WTC11 (cell line): ENCODE measurements around the gene PON1. TPM values are rescaled to one million over a fixed set of nuclear protein-coding genes. Genes with fewer than 3 reads are reported as not detected.

ENCODE experiments used
- ATAC-seq: fragments of 200-7000 bp; cut with Tn5 transposase; 2 replicates; pipeline ENCODE4 v1.10.0; 2021; ENCODE audit warnings: mild to moderate bottlenecking, moderate library complexity
- CTCF ChIA-PET: fragments of 300-600 bp; sonication (Branson Sonifier 250); formaldehyde crosslinking; loops from one replicate; lab custom pipeline; 2021; ENCODE audit warnings: antibody characterized with exemption; lab: Charles Lee
- POLR2A ChIA-PET: fragments of 350-600 bp; sonication (Branson Sonifier 250); formaldehyde crosslinking; loops from one replicate; lab custom pipeline; 2021; ENCODE audit warnings: antibody characterized with exemption; lab: Charles Lee
- DNase-seq: peaks from one replicate; pipeline ENCODE4 v3.0.0; 2021; ENCODE audit warnings: low spot score
- H3K27ac Mint-ChIP-seq: 2 replicates; pipeline ENCODE4 v1.8.0; 2021; ENCODE audit warnings: mixed read lengths
- H3K27me3 Mint-ChIP-seq: 2 replicates; pipeline ENCODE4 v1.8.0; 2021; ENCODE audit warnings: low read depth, mild to moderate bottlenecking, moderate library complexity, mixed read lengths
- H3K36me3 Mint-ChIP-seq: 2 replicates; pipeline ENCODE4 v1.8.0; 2021; ENCODE audit warnings: mixed read lengths
- H3K4me1 Mint-ChIP-seq: 2 replicates; pipeline ENCODE4 v1.8.0; 2022; ENCODE audit warnings: mixed read lengths
- H3K4me3 Mint-ChIP-seq: 2 replicates; pipeline ENCODE4 v1.8.0; 2021; ENCODE audit warnings: mild to moderate bottlenecking, moderate library complexity, mixed read lengths
- H3K9me3 Mint-ChIP-seq: 2 replicates; pipeline ENCODE4 v1.8.0; 2021; ENCODE audit warnings: mixed read lengths
- CREB1 ChIP-seq: sonication (generic); formaldehyde crosslinking; IDR thresholded peaks from 2 replicates; pipeline ENCODE4 v1.8.0; 2023; ENCODE audit warnings: mild to moderate bottlenecking, missing genetic modification reagents
- ESRRA ChIP-seq: sonication (generic); formaldehyde crosslinking; IDR thresholded peaks from 2 replicates; pipeline ENCODE4 v1.8.1; 2022; ENCODE audit warnings: mild to moderate bottlenecking, missing genetic modification reagents, borderline replicate concordance
- IRF2 ChIP-seq: sonication (generic); formaldehyde crosslinking; IDR thresholded peaks from 2 replicates; pipeline ENCODE4 v1.8.0; 2022; ENCODE audit warnings: low read depth, missing genetic modification reagents, borderline replicate concordance
- TCF7 ChIP-seq: sonication (generic); formaldehyde crosslinking; IDR thresholded peaks from 2 replicates; pipeline ENCODE4 v1.8.0; 2022; ENCODE audit warnings: mild to moderate bottlenecking, low read depth, missing genetic modification reagents, moderate library complexity
- TEAD1 ChIP-seq: sonication (generic); formaldehyde crosslinking; IDR thresholded peaks from 2 replicates; pipeline ENCODE4 v1.8.0; 2022; ENCODE audit warnings: mild to moderate bottlenecking, missing genetic modification reagents
- TP53 ChIP-seq: sonication (generic); formaldehyde crosslinking; IDR thresholded peaks from 2 replicates; pipeline ENCODE4 v1.8.1; 2023; ENCODE audit warnings: mild to moderate bottlenecking, missing genetic modification reagents
- ZNF263 ChIP-seq: sonication (generic); formaldehyde crosslinking; IDR thresholded peaks from 2 replicates; pipeline ENCODE4 v1.8.1; 2022; ENCODE audit warnings: low read depth, mild to moderate bottlenecking, moderate library complexity, missing genetic modification reagents
- total RNA-seq: library from RNA; stranded (reverse); gene quantifications from 3 replicates; pipeline ENCODE4 v1.2.3, GENCODE V29; 2021
- TF ChIP-seq, protein P1 (sequence below): sonication (generic); formaldehyde crosslinking; IDR thresholded peaks from 2 replicates; pipeline ENCODE4 v1.8.0; 2023; ENCODE audit warnings: mild to moderate bottlenecking, missing genetic modification reagents
- TF ChIP-seq, protein P2 (sequence below): sonication (generic); formaldehyde crosslinking; IDR thresholded peaks from 2 replicates; pipeline ENCODE4 v1.8.0; 2023; ENCODE audit warnings: missing genetic modification reagents
- TF ChIP-seq, protein P3 (sequence below): sonication (generic); formaldehyde crosslinking; conservative IDR thresholded peaks from 2 replicates; pipeline ENCODE4 v1.8.1; 2023; ENCODE audit warnings: mild to moderate bottlenecking, low read depth, missing genetic modification reagents, moderate library complexity
- TF ChIP-seq, protein P4 (sequence below): sonication (generic); formaldehyde crosslinking; IDR thresholded peaks from 2 replicates; pipeline ENCODE4 v1.8.1; 2023; ENCODE audit warnings: mild to moderate bottlenecking, missing genetic modification reagents, borderline replicate concordance
- TF ChIP-seq, protein P5 (sequence below): fragments of 200-600 bp; IDR thresholded peaks from 2 replicates; pipeline ENCODE4 v1.8.0; 2022; ENCODE audit warnings: antibody characterized with exemption
- TF ChIP-seq, protein P6 (sequence below): sonication (generic); formaldehyde crosslinking; IDR thresholded peaks from 2 replicates; pipeline ENCODE4 v1.8.0; 2023; ENCODE audit warnings: missing genetic modification reagents, mild to moderate bottlenecking, borderline replicate concordance
- TF ChIP-seq, protein P7 (sequence below): fragments of 250-450 bp; sonication (Bioruptor Pico); IDR thresholded peaks from 2 replicates; pipeline ENCODE4 v1.9.0; 2021; ENCODE audit warnings: mild to moderate bottlenecking

PON1 gene
- total RNA-seq, 1 experiment from 2014 or later: 0.26 TPM

DNA sequence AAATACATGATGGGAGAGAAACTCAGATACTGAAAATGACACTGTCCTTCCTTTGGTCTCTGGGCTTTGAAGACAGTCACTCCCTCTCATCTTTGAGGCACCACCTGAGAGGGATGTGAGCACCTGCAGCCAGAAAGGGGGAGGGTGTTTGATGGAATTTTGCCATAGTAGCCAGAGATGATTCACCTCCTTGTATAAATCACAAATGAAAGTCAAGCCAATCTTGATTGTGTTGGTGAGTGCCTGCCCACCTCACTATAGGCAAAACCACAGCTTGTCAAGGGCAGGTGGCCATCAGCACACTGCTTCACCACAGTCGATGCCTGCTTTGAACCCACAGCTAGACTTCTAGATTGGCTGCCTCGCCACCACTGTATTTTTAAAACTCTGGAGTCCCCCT, 48.2 kb downstream of the PON1 start:
- ChIA-PET POLR2A (interaction anchor here (0.6 kb wide), 1 partner anchor 18 kb away, joined by 11 read pairs; no protein-coding TSS in a partner anchor), CTCF (interaction anchor here (0.5 to 1.6 kb wide), 2 partner anchors 29 to 201 kb away, joined by 3 to 6 read pairs; no protein-coding TSS in a partner anchor)
- TF ChIP-seq TP53 (CRISPR knock-in tag): no peak
- no peak for TF ChIP-seq TCF7
- TF ChIP-seq, protein P1, sequence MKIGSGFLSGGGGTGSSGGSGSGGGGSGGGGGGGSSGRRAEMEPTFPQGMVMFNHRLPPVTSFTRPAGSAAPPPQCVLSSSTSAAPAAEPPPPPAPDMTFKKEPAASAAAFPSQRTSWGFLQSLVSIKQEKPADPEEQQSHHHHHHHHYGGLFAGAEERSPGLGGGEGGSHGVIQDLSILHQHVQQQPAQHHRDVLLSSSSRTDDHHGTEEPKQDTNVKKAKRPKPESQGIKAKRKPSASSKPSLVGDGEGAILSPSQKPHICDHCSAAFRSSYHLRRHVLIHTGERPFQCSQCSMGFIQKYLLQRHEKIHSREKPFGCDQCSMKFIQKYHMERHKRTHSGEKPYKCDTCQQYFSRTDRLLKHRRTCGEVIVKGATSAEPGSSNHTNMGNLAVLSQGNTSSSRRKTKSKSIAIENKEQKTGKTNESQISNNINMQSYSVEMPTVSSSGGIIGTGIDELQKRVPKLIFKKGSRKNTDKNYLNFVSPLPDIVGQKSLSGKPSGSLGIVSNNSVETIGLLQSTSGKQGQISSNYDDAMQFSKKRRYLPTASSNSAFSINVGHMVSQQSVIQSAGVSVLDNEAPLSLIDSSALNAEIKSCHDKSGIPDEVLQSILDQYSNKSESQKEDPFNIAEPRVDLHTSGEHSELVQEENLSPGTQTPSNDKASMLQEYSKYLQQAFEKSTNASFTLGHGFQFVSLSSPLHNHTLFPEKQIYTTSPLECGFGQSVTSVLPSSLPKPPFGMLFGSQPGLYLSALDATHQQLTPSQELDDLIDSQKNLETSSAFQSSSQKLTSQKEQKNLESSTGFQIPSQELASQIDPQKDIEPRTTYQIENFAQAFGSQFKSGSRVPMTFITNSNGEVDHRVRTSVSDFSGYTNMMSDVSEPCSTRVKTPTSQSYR: no peak
- TF ChIP-seq, protein P2, sequence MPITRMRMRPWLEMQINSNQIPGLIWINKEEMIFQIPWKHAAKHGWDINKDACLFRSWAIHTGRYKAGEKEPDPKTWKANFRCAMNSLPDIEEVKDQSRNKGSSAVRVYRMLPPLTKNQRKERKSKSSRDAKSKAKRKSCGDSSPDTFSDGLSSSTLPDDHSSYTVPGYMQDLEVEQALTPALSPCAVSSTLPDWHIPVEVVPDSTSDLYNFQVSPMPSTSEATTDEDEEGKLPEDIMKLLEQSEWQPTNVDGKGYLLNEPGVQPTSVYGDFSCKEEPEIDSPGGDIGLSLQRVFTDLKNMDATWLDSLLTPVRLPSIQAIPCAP (CRISPR knock-in tag): no peak
- TF ChIP-seq CREB1 (CRISPR knock-in tag): no peak
- H3K27me3 Mint-ChIP-seq: no peaks in the 10 kb centered on the region
- no peak for DNase-seq
- no peaks in the 10 kb centered on the region for H3K4me1 Mint-ChIP-seq
- no peak for ATAC-seq
- H3K9me3 Mint-ChIP-seq: no peaks in the 10 kb centered on the region
- H3K27ac Mint-ChIP-seq: no peak overlapping the region
- H3K36me3 Mint-ChIP-seq: peaks cover 4% of the 10 kb centered on the region; the same call in 1 of the 2 replicates
- no peak overlapping the region for H3K4me3 Mint-ChIP-seq

DNA sequence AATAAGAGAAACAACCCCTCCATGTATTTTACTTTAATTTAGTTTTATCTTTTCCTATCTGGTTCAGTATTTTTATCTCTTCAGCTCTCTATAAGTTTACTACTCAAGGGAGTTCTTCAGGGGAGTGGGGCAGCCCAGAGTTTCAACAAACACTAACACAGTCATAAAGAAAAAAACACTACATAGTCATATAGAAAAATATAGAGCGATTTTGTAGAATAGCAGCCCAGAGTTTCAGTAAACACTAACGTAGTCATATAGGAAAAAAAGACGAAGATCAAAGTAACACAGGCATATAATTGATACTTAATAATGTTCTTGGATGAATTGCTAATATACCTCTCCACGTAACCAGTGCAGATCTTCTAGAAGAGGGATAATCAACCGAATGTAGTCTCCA, 54.7 kb downstream of the PON1 start:
- no peak for DNase-seq
- CTCF ChIA-PET: no interaction called here
- Mint-ChIP-seq H3K36me3 (peaks cover 6% of the 10 kb centered on the region), H3K9me3 (no peaks in the 10 kb centered on the region), H3K27me3 (no peaks in the 10 kb centered on the region), H3K27ac (no peak overlapping the region), H3K4me1 (peaks cover 15% of the 10 kb centered on the region), H3K4me3 (no peak overlapping the region)
- POLR2A ChIA-PET: no interaction called here
- no peak for ATAC-seq
- TF ChIP-seq TP53 (CRISPR knock-in tag) (no peak), ZNF263 (no peak), TEAD1 (CRISPR knock-in tag) (no peak), ESRRA (CRISPR knock-in tag) (no peak), IRF2 (CRISPR knock-in tag) (no peak)
- TF ChIP-seq, protein P3, sequence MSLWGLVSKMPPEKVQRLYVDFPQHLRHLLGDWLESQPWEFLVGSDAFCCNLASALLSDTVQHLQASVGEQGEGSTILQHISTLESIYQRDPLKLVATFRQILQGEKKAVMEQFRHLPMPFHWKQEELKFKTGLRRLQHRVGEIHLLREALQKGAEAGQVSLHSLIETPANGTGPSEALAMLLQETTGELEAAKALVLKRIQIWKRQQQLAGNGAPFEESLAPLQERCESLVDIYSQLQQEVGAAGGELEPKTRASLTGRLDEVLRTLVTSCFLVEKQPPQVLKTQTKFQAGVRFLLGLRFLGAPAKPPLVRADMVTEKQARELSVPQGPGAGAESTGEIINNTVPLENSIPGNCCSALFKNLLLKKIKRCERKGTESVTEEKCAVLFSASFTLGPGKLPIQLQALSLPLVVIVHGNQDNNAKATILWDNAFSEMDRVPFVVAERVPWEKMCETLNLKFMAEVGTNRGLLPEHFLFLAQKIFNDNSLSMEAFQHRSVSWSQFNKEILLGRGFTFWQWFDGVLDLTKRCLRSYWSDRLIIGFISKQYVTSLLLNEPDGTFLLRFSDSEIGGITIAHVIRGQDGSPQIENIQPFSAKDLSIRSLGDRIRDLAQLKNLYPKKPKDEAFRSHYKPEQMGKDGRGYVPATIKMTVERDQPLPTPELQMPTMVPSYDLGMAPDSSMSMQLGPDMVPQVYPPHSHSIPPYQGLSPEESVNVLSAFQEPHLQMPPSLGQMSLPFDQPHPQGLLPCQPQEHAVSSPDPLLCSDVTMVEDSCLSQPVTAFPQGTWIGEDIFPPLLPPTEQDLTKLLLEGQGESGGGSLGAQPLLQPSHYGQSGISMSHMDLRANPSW (CRISPR knock-in tag): no peak
- TF ChIP-seq, protein P4, sequence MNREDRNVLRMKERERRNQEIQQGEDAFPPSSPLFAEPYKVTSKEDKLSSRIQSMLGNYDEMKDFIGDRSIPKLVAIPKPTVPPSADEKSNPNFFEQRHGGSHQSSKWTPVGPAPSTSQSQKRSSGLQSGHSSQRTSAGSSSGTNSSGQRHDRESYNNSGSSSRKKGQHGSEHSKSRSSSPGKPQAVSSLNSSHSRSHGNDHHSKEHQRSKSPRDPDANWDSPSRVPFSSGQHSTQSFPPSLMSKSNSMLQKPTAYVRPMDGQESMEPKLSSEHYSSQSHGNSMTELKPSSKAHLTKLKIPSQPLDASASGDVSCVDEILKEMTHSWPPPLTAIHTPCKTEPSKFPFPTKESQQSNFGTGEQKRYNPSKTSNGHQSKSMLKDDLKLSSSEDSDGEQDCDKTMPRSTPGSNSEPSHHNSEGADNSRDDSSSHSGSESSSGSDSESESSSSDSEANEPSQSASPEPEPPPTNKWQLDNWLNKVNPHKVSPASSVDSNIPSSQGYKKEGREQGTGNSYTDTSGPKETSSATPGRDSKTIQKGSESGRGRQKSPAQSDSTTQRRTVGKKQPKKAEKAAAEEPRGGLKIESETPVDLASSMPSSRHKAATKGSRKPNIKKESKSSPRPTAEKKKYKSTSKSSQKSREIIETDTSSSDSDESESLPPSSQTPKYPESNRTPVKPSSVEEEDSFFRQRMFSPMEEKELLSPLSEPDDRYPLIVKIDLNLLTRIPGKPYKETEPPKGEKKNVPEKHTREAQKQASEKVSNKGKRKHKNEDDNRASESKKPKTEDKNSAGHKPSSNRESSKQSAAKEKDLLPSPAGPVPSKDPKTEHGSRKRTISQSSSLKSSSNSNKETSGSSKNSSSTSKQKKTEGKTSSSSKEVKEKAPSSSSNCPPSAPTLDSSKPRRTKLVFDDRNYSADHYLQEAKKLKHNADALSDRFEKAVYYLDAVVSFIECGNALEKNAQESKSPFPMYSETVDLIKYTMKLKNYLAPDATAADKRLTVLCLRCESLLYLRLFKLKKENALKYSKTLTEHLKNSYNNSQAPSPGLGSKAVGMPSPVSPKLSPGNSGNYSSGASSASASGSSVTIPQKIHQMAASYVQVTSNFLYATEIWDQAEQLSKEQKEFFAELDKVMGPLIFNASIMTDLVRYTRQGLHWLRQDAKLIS (CRISPR knock-in tag): no peak
- TF ChIP-seq, protein P5, sequence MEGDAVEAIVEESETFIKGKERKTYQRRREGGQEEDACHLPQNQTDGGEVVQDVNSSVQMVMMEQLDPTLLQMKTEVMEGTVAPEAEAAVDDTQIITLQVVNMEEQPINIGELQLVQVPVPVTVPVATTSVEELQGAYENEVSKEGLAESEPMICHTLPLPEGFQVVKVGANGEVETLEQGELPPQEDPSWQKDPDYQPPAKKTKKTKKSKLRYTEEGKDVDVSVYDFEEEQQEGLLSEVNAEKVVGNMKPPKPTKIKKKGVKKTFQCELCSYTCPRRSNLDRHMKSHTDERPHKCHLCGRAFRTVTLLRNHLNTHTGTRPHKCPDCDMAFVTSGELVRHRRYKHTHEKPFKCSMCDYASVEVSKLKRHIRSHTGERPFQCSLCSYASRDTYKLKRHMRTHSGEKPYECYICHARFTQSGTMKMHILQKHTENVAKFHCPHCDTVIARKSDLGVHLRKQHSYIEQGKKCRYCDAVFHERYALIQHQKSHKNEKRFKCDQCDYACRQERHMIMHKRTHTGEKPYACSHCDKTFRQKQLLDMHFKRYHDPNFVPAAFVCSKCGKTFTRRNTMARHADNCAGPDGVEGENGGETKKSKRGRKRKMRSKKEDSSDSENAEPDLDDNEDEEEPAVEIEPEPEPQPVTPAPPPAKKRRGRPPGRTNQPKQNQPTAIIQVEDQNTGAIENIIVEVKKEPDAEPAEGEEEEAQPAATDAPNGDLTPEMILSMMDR: no peak
- TF ChIP-seq, protein P6, sequence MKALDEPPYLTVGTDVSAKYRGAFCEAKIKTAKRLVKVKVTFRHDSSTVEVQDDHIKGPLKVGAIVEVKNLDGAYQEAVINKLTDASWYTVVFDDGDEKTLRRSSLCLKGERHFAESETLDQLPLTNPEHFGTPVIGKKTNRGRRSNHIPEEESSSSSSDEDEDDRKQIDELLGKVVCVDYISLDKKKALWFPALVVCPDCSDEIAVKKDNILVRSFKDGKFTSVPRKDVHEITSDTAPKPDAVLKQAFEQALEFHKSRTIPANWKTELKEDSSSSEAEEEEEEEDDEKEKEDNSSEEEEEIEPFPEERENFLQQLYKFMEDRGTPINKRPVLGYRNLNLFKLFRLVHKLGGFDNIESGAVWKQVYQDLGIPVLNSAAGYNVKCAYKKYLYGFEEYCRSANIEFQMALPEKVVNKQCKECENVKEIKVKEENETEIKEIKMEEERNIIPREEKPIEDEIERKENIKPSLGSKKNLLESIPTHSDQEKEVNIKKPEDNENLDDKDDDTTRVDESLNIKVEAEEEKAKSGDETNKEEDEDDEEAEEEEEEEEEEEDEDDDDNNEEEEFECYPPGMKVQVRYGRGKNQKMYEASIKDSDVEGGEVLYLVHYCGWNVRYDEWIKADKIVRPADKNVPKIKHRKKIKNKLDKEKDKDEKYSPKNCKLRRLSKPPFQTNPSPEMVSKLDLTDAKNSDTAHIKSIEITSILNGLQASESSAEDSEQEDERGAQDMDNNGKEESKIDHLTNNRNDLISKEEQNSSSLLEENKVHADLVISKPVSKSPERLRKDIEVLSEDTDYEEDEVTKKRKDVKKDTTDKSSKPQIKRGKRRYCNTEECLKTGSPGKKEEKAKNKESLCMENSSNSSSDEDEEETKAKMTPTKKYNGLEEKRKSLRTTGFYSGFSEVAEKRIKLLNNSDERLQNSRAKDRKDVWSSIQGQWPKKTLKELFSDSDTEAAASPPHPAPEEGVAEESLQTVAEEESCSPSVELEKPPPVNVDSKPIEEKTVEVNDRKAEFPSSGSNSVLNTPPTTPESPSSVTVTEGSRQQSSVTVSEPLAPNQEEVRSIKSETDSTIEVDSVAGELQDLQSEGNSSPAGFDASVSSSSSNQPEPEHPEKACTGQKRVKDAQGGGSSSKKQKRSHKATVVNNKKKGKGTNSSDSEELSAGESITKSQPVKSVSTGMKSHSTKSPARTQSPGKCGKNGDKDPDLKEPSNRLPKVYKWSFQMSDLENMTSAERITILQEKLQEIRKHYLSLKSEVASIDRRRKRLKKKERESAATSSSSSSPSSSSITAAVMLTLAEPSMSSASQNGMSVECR (CRISPR knock-in tag): no peak
- TF ChIP-seq, protein P7, sequence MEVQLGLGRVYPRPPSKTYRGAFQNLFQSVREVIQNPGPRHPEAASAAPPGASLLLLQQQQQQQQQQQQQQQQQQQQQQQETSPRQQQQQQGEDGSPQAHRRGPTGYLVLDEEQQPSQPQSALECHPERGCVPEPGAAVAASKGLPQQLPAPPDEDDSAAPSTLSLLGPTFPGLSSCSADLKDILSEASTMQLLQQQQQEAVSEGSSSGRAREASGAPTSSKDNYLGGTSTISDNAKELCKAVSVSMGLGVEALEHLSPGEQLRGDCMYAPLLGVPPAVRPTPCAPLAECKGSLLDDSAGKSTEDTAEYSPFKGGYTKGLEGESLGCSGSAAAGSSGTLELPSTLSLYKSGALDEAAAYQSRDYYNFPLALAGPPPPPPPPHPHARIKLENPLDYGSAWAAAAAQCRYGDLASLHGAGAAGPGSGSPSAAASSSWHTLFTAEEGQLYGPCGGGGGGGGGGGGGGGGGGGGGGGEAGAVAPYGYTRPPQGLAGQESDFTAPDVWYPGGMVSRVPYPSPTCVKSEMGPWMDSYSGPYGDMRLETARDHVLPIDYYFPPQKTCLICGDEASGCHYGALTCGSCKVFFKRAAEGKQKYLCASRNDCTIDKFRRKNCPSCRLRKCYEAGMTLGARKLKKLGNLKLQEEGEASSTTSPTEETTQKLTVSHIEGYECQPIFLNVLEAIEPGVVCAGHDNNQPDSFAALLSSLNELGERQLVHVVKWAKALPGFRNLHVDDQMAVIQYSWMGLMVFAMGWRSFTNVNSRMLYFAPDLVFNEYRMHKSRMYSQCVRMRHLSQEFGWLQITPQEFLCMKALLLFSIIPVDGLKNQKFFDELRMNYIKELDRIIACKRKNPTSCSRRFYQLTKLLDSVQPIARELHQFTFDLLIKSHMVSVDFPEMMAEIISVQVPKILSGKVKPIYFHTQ: no peak
